GM21576 (cell line): Measurements from ENCODE around the gene GLIS1.
"Not testable (repeated sequence)": the region's sequence is repeated elsewhere in the genome, so short reads cannot be mapped to it uniquely, and the experiment has no call there.

Experiments used
- ATAC-seq: cut with Tn5 transposase; IDR thresholded peaks from one replicate; pipeline ENCODE4 v1.9.1; 2021; ENCODE audit warnings: mild to moderate bottlenecking, moderate library complexity; ENCODE audit not compliant: unreplicated experiment

GLIS1 gene

GRCh38 chr1:53656747-53657530 is 82.0 kb downstream of the GLIS1 start:
- no peak for ATAC-seq

- no peak for ATAC-seq
These were observed 82.8 kb downstream of the GLIS1 start for GRCh38 chr1:53655931-53656746.

- ATAC-seq: no peak
These were observed 84.5 kb downstream of the GLIS1 start for GRCh38 chr1:53654216-53655210.

GRCh38 chr1:53653631-53654030 is 85.3 kb downstream of the GLIS1 start:
- ATAC-seq: no peak

- no peak for ATAC-seq
These were observed 85.8 kb downstream of the GLIS1 start for GRCh38 chr1:53653200-53653575.

GRCh38 chr1:53652441-53653199 is 86.3 kb downstream of the GLIS1 start:
- ATAC-seq: no peak

- ATAC-seq: no peak
These were observed 87.6 kb downstream of the GLIS1 start for GRCh38 chr1:53651356-53651755.

GRCh38 chr1:53648516-53648915 is 90.4 kb downstream of the GLIS1 start:
- ATAC-seq: no peak

- not testable (repeated sequence) for ATAC-seq
These were observed 91.0 kb downstream of the GLIS1 start for GRCh38 chr1:53647915-53648314.

- no peak for ATAC-seq
These were observed 92.2 kb downstream of the GLIS1 start for GRCh38 chr1:53646732-53647131.

GRCh38 chr1:53645690-53646078 is 93.3 kb downstream of the GLIS1 start:
- ATAC-seq: no peak

- ATAC-seq: no peak
These were observed 93.9 kb downstream of the GLIS1 start for GRCh38 chr1:53644909-53645689.

- no peak for ATAC-seq
These were observed 94.5 kb downstream of the GLIS1 start for GRCh38 chr1:53644496-53644895.

- no peak for ATAC-seq
These were observed 95.0 kb downstream of the GLIS1 start for GRCh38 chr1:53643881-53644390.

- no peak for ATAC-seq
These were observed 95.7 kb downstream of the GLIS1 start for GRCh38 chr1:53643041-53643880.

GRCh38 chr1:53642607-53643006 is 96.4 kb downstream of the GLIS1 start:
- ATAC-seq: no peak

- no peak for ATAC-seq
These were observed 96.8 kb downstream of the GLIS1 start for GRCh38 chr1:53642215-53642555.

- ATAC-seq: no peak
These were observed 97.3 kb downstream of the GLIS1 start for GRCh38 chr1:53641481-53642214.
